Endothelial cell of umbilical vein (primary cell): ENCODE results near the gene FAM83F. TPM values are rescaled to one million over a fixed set of nuclear protein-coding genes. Genes with fewer than 3 reads are reported as not detected.
A peak's percentile ranks its signal among the peaks of the same experiment; 100 is the strongest.

Source experiments
- BruUV-seq: library from RNA; stranded (reverse); fragments of 400-500 nt; replicated peaks from 2 replicates; lab custom pipeline; 2021; lab: Mats Ljungman, UMichigan
- CTCF ChIA-PET: fragments of 300-600, 350-600 bp; sonication (Branson Sonifier 250); formaldehyde crosslinking; loops from one replicate; lab custom pipeline; 2021; ENCODE audit warnings: antibody characterized with exemption, inconsistent platforms; lab: Charles Lee
- POLR2A ChIA-PET: fragments of 300-600, 350-600 bp; sonication (Branson Sonifier 250); formaldehyde crosslinking; loops from one replicate; lab custom pipeline; 2021; ENCODE audit warnings: antibody characterized with exemption, inconsistent platforms; lab: Charles Lee
- DNase-seq: peaks from one replicate; pipeline ENCODE4 v3.0.0-alpha.2; 2011; ENCODE audit warnings: low read depth, low spot score
- FAIRE-seq: peaks from 2 replicates; lab custom pipeline; 2011; peaks lifted over from hg19 to GRCh38; lab: Jason Lieb, UNC
- H2AFZ ChIP-seq: 2 replicates; pipeline ENCODE4 v1.6.0; 2012; ENCODE audit warnings: low read depth, low read length, control low read depth, inconsistent platforms
- H3K27ac ChIP-seq: 2 replicates; pipeline ENCODE4 v1.5.1; 2011; ENCODE audit warnings: low read depth, mild to moderate bottlenecking, control low read depth, low read length, moderate library complexity; ENCODE audit not compliant: insufficient read depth
- H3K27me3 ChIP-seq, 2 experiments: 2 replicates each; pipeline versions ENCODE4 v1.6.0 to v1.6.1; 2011; ENCODE audit warnings: low read length in 2 of 2, mixed read lengths in 1 of 2; ENCODE audit not compliant: control insufficient read depth in 2 of 2, insufficient read depth in 2 of 2
- H3K36me3 ChIP-seq, 2 experiments: 2 replicates in 1 of 2; 3 replicates in 1 of 2; pipeline ENCODE4 v1.5.1; 2011; ENCODE audit warnings: low read length in 2 of 2, mild to moderate bottlenecking in 1 of 2, moderate library complexity in 1 of 2; ENCODE audit not compliant: control insufficient read depth in 2 of 2, insufficient read depth in 2 of 2; ENCODE audit errors: extremely low read depth in 1 of 2
- H3K4me1 ChIP-seq: 3 replicates; pipeline ENCODE4 v1.5.1; 2011; ENCODE audit warnings: mild to moderate bottlenecking, low read length; ENCODE audit not compliant: control insufficient read depth, insufficient read depth; ENCODE audit errors: extremely low read depth
- H3K4me2 ChIP-seq: 2 replicates; pipeline ENCODE4 v1.6.1; 2011; ENCODE audit warnings: low read length, control low read depth, mixed read lengths; ENCODE audit not compliant: insufficient read depth
- H3K4me3 ChIP-seq, 3 experiments: fragments of 200-600 bp in 1 of 3; sonication (generic), shearing (Covaris generic) in 1 of 3; replicated peaks in 1 of 3; 2 replicates each; pipeline ENCODE4 v1.5.1; 2011 to 2016; ENCODE audit warnings: control low read depth in 3 of 3, low read length in 3 of 3, mild to moderate bottlenecking in 2 of 3, inconsistent platforms in 1 of 3, low read depth in 1 of 3, moderate library complexity in 1 of 3; ENCODE audit not compliant: insufficient read depth in 1 of 3
- H3K79me2 ChIP-seq: 2 replicates; pipeline ENCODE4 v1.6.0; 2012; ENCODE audit warnings: low read length, inconsistent platforms; ENCODE audit not compliant: control insufficient read depth, insufficient read depth
- H3K9ac ChIP-seq: replicated peaks from 2 replicates; pipeline ENCODE3; 2011; ENCODE audit warnings: low read length, control low read depth; ENCODE audit not compliant: insufficient read depth; ENCODE audit errors: extremely low read depth
- H3K9me1 ChIP-seq: replicated peaks from 3 replicates; pipeline ENCODE4 v1.6.0; 2011; ENCODE audit warnings: mild to moderate bottlenecking, low read length; ENCODE audit not compliant: control insufficient read depth, insufficient read depth; ENCODE audit errors: extremely low read depth
- H3K9me3 ChIP-seq: replicated peaks from 2 replicates; pipeline ENCODE4 v1.5.1; 2012; ENCODE audit warnings: low read length, inconsistent platforms; ENCODE audit not compliant: control insufficient read depth, insufficient read depth
- H4K20me1 ChIP-seq: replicated peaks from 2 replicates; pipeline ENCODE3; 2011; ENCODE audit warnings: mild to moderate bottlenecking, low read length; ENCODE audit not compliant: control insufficient read depth, insufficient read depth; ENCODE audit errors: extremely low read depth
- EZH2 ChIP-seq: IDR thresholded peaks from 2 replicates; pipeline ENCODE4 v1.6.1; 2012; ENCODE audit warnings: borderline replicate concordance, low read depth, mild to moderate bottlenecking, moderate library complexity, low read length, inconsistent platforms; ENCODE audit not compliant: severe bottlenecking
- FOS ChIP-seq: IDR thresholded peaks from 2 replicates; pipeline ENCODE4 v1.6.1; 2011; ENCODE audit warnings: mild to moderate bottlenecking, low read length, moderate library complexity, borderline replicate concordance; ENCODE audit not compliant: insufficient read depth
- GATA2 ChIP-seq: IDR thresholded peaks from 2 replicates; pipeline ENCODE4 v1.7.0; 2011; ENCODE audit warnings: low read depth, mild to moderate bottlenecking, moderate library complexity, mixed read lengths, low read length; ENCODE audit not compliant: insufficient read length, insufficient read depth
- JUN ChIP-seq: IDR thresholded peaks from 2 replicates; pipeline ENCODE4 v1.6.1; 2011; ENCODE audit warnings: borderline replicate concordance, low read depth; ENCODE audit not compliant: insufficient read length, insufficient read depth
- POLR2A ChIP-seq: IDR thresholded peaks from 2 replicates; pipeline ENCODE4 v1.6.1; 2012; ENCODE audit warnings: low read depth, mild to moderate bottlenecking, control low read depth, low read length
- POLR2AphosphoS5 ChIP-seq: IDR thresholded peaks from 2 replicates; pipeline ENCODE4 v1.6.1; 2012; ENCODE audit warnings: low read depth, mild to moderate bottlenecking, control low read depth, low read length, moderate library complexity; ENCODE audit not compliant: insufficient read depth
- dilution Hi-C: fragments of 300-500 bp; cut with MboI; formaldehyde crosslinking; loops from one replicate; pipeline ENCODE4 v1.15.0; 2019; ENCODE audit warnings: low sequenced_read_pairs; ENCODE audit not compliant: extremely low pct_ligation_motif_present
- intact Hi-C: fragments of 100-400 bp; cut with micrococcal nuclease; formaldehyde crosslinking; loops from one replicate; pipeline ENCODE4 v1.10.0; 2022
- polyA plus RNA-seq, 4 experiments: library from polyadenylated mRNA; depleted of rRNA in 3 of 4; stranded (reverse) in 3 of 4; unstranded in 1 of 4; fragments of >200 nt; gene quantifications; 2 replicates each; pipeline versions ENCODE4 v1.2.1 to v1.2.3, GENCODE V29; 2011 to 2012; ENCODE audit warnings: missing spikeins in 1 of 4
- total RNA-seq: library from RNA; stranded (reverse); gene quantifications from 2 replicates; pipeline ENCODE4 v1.2.3, GENCODE V29; 2021
- TF ChIP-seq, protein P1 (sequence below), 2 donors: IDR thresholded peaks; 1 replicate in 1 of 2; 2 replicates in 1 of 2; pipeline ENCODE4 v1.5.1; 2011; ENCODE audit warnings: low read length in 2 of 2, mild to moderate bottlenecking in 2 of 2, moderate library complexity in 2 of 2, control low read depth in 1 of 2, inconsistent platforms in 1 of 2, low read depth in 1 of 2; ENCODE audit not compliant: insufficient read depth in 1 of 2; ENCODE audit errors: extremely low read depth in 1 of 2

The FAM83F gene
- total and polyA plus RNA-seq, 2 donors (not counting 3 experiments of a cell fraction or from before 2014, with no cell fraction given) = not detected

DNA sequence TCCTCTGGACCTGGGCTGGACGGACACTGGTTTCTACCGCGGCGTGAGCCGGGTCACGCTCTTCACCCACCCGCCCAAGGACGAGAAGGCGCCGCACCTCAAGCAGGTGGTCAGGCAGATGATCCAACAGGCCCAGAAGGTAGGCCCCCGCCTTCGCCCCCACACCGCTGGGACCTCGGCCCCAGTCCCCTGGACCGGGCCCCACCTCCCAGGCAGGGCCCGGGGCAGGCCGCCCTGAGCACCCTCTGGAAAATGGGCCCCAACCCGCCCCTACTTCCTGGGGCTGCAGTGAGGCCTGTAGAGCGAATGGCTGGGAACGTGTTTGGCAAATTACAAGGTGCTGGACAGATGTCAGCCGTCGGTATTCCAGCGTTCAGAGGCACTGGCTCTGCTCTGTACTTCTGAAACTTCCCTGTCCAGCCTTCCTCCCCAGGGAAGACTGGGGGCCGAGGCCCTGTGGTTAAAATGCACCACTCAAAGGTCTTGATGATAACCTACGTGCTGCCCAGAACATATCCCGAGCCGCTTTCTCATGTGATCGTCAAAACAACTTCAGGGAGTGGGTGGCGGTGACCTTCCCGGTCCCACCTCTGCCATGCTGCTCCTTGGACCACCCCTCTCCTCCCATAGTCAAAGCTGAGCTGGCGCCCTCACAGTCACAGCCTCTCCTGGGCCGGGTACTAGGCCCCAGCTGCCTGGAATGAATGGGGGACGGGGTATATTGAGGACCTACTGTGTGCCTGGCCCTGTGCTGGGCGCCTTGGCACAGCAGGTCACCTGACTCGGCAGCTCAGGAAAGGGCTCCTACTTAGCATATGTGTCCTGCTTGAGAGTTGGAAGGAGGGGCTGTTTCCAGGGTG, 869 bp downstream of the FAM83F start:
- H3K27me3 ChIP-seq = peaks cover 22 to 36% of the 10 kb centered on the region in 2 experiments
- dilution Hi-C loops (no loop called here), intact Hi-C loops (no loop called here)
- H2AFZ ChIP-seq = no peak overlapping the region
- H3K9me3 ChIP-seq = no peaks in the 10 kb centered on the region
- no peak overlapping the region for H3K27ac ChIP-seq
- DNase-seq (no peak), FAIRE-seq (no peak)
- no peak overlapping the region for H3K4me3 ChIP-seq
- H3K36me3 ChIP-seq = no peaks in the 10 kb centered on the region
- H3K4me1 ChIP-seq = no peaks in the 10 kb centered on the region
- CTCF ChIA-PET = interaction anchor here (2.1 to 2.4 kb wide), 2 partner anchors 10 to 29 kb away, joined by 7 to 11 read pairs; no protein-coding TSS in a partner anchor
- POLR2A ChIA-PET = no interaction called here
- BruUV-seq = no TSS peak
- H3K4me2 ChIP-seq = no peak overlapping the region
- no peaks in the 10 kb centered on the region for H3K9me1 ChIP-seq
- H4K20me1 ChIP-seq = no peaks in the 10 kb centered on the region
- H3K9ac ChIP-seq = no peak overlapping the region
- TF ChIP-seq EZH2 (no peak), FOS (no peak), POLR2AphosphoS5 (no peak), POLR2A (no peak), GATA2 (no peak)
- H3K79me2 ChIP-seq = no peaks in the 10 kb centered on the region

DNA sequence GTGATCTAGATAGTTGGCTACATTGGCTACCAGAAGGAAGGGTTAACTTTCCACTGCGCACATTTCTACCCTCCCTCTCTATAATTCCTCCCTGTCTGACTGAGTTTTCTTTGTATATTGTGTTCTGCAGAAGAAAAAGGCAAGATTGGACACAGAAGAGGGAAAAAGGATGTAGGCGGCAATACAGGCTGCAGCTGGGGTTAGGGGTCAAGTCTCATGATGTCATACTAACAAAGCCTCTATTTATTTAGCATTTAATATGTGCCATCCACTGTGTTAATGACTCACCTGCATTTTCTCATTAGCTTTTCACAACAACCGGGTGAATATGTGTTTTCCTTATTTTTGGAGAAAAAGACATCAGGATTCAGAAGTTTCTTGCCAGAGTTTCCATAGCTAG, 2.0 kb downstream of the FAM83F start:
- dilution Hi-C loops = no loop called here

More for the DNA sequence above, 2.0 kb downstream of the FAM83F start:
- no peak overlapping the region for H3K4me2 ChIP-seq
- no peak overlapping the region for H3K9ac ChIP-seq
- POLR2A ChIA-PET = no interaction called here
- no TSS peak for BruUV-seq
- H2AFZ ChIP-seq = no peak overlapping the region
- DNase-seq (peak; percentile 11), FAIRE-seq (peak; percentile 18)
- H3K4me1 ChIP-seq = no peaks in the 10 kb centered on the region
- no peaks in the 10 kb centered on the region for H3K36me3 ChIP-seq
- no peaks in the 10 kb centered on the region for H3K9me3 ChIP-seq
- intact Hi-C loops = no loop called here
- no peak overlapping the region for H3K4me3 ChIP-seq
- TF ChIP-seq, protein P1, sequence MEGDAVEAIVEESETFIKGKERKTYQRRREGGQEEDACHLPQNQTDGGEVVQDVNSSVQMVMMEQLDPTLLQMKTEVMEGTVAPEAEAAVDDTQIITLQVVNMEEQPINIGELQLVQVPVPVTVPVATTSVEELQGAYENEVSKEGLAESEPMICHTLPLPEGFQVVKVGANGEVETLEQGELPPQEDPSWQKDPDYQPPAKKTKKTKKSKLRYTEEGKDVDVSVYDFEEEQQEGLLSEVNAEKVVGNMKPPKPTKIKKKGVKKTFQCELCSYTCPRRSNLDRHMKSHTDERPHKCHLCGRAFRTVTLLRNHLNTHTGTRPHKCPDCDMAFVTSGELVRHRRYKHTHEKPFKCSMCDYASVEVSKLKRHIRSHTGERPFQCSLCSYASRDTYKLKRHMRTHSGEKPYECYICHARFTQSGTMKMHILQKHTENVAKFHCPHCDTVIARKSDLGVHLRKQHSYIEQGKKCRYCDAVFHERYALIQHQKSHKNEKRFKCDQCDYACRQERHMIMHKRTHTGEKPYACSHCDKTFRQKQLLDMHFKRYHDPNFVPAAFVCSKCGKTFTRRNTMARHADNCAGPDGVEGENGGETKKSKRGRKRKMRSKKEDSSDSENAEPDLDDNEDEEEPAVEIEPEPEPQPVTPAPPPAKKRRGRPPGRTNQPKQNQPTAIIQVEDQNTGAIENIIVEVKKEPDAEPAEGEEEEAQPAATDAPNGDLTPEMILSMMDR (IDR thresholded peaks at IDR 0.05; ENCODE audit: extremely low read depth in 1 of 2, insufficient read depth in 1 of 2, low read depth in 1 of 2, low read length in 2 of 2) = no peak
- TF ChIP-seq JUN = peak; percentile 11
- H3K27ac ChIP-seq = no peak overlapping the region
- H4K20me1 ChIP-seq = no peaks in the 10 kb centered on the region
- no peaks in the 10 kb centered on the region for H3K9me1 ChIP-seq
- CTCF ChIA-PET = interaction anchor here (0.6 to 2.4 kb wide), 4 partner anchors 9 to 28 kb away, joined by 3 to 11 read pairs (median 5); no protein-coding TSS in a partner anchor
- no peaks in the 10 kb centered on the region for H3K79me2 ChIP-seq
- peaks cover 22 to 34% of the 10 kb centered on the region in 2 experiments for H3K27me3 ChIP-seq
